BLaER1 treated with 17β-estradiol and CSF1 and Interleukin-3, amounts not matched to agents 10 nM and 100 nM (cell line): Measurements from ENCODE around the gene RAF1.

Experiments
- H3K27ac ChIP-seq, 11 experiments: shearing (Covaris generic); formaldehyde crosslinking; 2 replicates each; pipeline ENCODE4 v1.8.1; 2022
- H3K27me3 ChIP-seq, 11 experiments: shearing (Covaris generic); formaldehyde crosslinking; 2 replicates each; pipeline ENCODE4 v1.8.1; 2022
- H3K36me3 ChIP-seq, 11 experiments: shearing (Covaris generic); formaldehyde crosslinking; 2 replicates each; pipeline ENCODE4 v1.8.1; 2022
- H3K4me1 ChIP-seq, 10 experiments: shearing (Covaris generic); formaldehyde crosslinking; 2 replicates each; pipeline ENCODE4 v1.8.1; 2022
- H3K4me2 ChIP-seq, 11 experiments: shearing (Covaris generic); formaldehyde crosslinking; 2 replicates each; pipeline ENCODE4 v1.8.1; 2022
- H3K4me3 ChIP-seq, 10 experiments: shearing (Covaris generic); formaldehyde crosslinking; 2 replicates each; pipeline ENCODE4 v1.8.1; 2022
- H3K9ac ChIP-seq, 11 experiments: shearing (Covaris generic); formaldehyde crosslinking; 2 replicates each; pipeline ENCODE4 v1.8.1; 2022
- H3K9me3 ChIP-seq, 11 experiments: shearing (Covaris generic); formaldehyde crosslinking; replicated peaks in 1 of 11; 2 replicates each; pipeline ENCODE4 v1.8.1; 2022
- H4K20me1 ChIP-seq, 11 experiments: shearing (Covaris generic); formaldehyde crosslinking; 2 replicates each; pipeline ENCODE4 v1.8.1; 2022
- Cebpa-rat ChIP-seq, 11 experiments: shearing (Covaris generic); IDR thresholded peaks; 2 replicates each; pipeline ENCODE4 v1.8.1; 2022

Gene RAF1

DNA sequence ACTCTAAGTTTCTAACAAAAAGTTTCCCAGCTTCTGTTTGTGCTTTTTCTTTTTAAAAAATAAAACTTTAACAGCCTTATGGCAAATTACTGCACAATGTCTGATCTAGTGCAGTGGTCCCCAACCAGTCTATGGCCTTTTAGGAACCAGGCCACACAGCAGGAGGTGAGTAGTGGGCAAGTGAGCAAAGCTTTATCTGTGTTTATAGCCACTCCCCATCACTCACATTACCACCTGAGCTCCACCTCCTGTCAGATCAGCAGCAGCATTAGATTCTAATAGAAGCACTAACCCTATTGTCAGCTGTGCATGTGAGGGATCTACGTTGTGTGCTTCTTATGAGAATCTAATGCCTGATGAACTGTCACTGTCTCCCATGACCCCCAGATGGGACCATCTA, 101.5 kb downstream of the RAF1 start:
- Histone ChIP-seq H3K27me3 (no peaks in the 10 kb centered on the region), H3K4me3 (no peak overlapping the region), H4K20me1 (peaks cover 50 to 100% (median 87%) of the 10 kb centered on the region in 11 experiments; a peak in 21 of 22 replicates), H3K9ac (no peak overlapping the region), H3K36me3 (peaks cover 18 to 38% (median 32%) of the 10 kb centered on the region in 11 experiments), H3K4me2 (no peak overlapping the region), H3K9me3 (peaks cover 18 to 31% (median 27%) of the 10 kb centered on the region in 11 experiments), H3K27ac (no peak overlapping the region), H3K4me1 (peaks cover 36 to 48% (median 41%) of the 10 kb centered on the region in 10 experiments)
- no peak for TF ChIP-seq Cebpa-rat (IDR thresholded peaks at IDR 0.05)

DNA sequence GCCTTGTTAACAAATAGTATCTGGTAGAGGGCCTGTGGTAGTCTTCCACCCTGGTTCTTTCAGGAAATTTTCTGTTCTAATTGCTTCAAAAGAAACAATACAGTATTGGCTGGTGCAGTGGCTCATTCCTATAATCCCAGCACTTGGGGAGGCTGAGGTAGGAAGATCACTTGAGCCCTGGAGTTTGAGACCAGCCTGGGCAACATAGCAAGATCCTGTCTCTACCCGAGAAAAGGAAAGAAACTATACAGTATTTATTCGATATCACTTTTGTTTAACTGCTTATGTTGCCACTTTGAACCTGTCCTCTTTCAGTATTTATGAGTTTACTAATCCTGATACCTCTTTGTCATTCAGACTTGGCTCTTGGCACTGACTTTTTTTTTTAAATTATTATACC, 102.5 kb downstream of the RAF1 start:
- peaks cover 50 to 93% (median 80%) of the 10 kb centered on the region in 11 experiments; a peak in 21 of 22 replicates for H4K20me1 ChIP-seq
- H3K4me2 ChIP-seq = peak overlapping the region in 9 of 11 experiments; percentile 79 to 98 (median 90); a peak in 18 of 22 replicates
- TF ChIP-seq Cebpa-rat (IDR thresholded peaks at IDR 0.05) = no peak
- H3K4me3 ChIP-seq = no peak overlapping the region
- H3K4me1 ChIP-seq = peaks cover 37 to 48% (median 41%) of the 10 kb centered on the region in 10 experiments
- peaks cover 9 to 28% (median 21%) of the 10 kb centered on the region in 11 experiments for H3K36me3 ChIP-seq
- peak overlapping the region in 1 of 11 experiments; percentile 7; a peak in 2 of 22 replicates for H3K9ac ChIP-seq
- peaks cover 11 to 20% (median 18%) of the 10 kb centered on the region in 11 experiments for H3K9me3 ChIP-seq
- peak overlapping the region in 4 of 11 experiments; percentile 26 to 57 (median 48); a peak in 6 of 22 replicates for H3K27ac ChIP-seq
- H3K27me3 ChIP-seq = no peaks in the 10 kb centered on the region

DNA sequence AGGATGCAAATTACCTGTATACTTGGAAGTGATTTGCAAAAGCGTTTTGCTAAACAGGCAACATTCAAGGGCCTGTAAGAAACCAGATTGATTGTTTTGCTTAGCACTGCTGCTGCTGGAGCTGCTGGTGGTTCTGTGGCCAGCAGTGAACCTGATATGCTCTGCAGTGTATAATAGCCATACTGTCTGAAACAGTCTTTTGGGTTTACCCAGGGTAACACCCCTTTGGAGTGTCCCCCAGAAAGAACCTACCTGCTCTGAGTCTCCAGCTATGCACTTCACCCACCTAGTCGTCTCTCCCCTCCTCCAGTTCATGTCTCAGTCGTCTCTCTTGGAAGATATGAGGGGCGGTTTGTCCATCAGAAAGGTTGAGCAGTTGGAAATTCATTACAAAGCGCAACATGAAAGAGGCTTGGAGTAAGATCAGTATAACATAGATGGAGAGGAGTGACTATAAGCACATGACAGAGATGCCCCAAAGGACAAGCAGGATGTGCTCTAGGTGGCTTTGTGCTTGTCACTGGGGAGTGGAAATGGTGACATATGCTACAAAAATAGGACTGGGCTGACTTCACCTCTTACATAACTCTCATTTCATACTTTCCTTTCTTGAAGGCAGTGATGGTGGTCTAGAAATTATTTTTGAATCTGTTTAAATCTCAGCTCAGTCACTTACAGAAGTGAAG, 103.3 kb downstream of the RAF1 start:
- Histone ChIP-seq H3K27me3 (peaks cover 0 to 3% (median 0%) of the 10 kb centered on the region in 11 experiments; a peak in 3 of 22 replicates), H3K27ac (peak overlapping the region in 5 of 11 experiments; percentile 26 to 63 (median 51); a peak in 8 of 22 replicates), H3K36me3 (peaks cover 1 to 20% (median 14%) of the 10 kb centered on the region in 11 experiments), H3K4me3 (no peak overlapping the region), H3K4me1 (peaks cover 44 to 53% (median 47%) of the 10 kb centered on the region in 10 experiments), H4K20me1 (peaks cover 50 to 85% (median 76%) of the 10 kb centered on the region in 11 experiments; a peak in 21 of 22 replicates), H3K4me2 (peak overlapping the region; percentile 79 to 98 (median 90)), H3K9ac (peak overlapping the region in 7 of 11 experiments; percentile 2 to 59 (median 22); a peak in 8 of 22 replicates), H3K9me3 (peaks cover 4 to 13% (median 11%) of the 10 kb centered on the region in 11 experiments)
- TF ChIP-seq Cebpa-rat (IDR thresholded peaks at IDR 0.05) = no peak

DNA sequence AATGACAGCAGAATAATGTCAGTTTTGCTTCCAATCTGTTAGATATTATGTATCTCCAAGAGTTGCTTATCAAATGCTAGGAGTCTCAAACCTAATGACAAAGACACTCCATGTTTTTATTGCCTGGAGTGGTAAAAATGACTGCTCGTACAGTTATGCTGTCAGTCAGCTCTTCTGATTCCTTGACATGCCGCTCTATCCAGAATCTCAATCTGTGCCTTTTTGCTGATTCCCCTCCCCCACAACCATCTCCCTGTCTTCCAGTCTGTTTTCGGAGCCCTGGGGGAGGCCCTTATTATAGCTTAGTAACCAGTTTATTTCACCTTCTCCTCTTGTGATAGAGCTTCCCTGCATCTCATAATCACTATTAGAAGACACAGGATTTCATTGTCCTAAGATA, 104.4 kb downstream of the RAF1 start:
- Histone ChIP-seq H3K9me3 (peaks cover 0 to 2% (median 0%) of the 10 kb centered on the region in 11 experiments; a peak in 3 of 22 replicates), H3K36me3 (peaks cover 0 to 9% (median 4%) of the 10 kb centered on the region in 11 experiments; a peak in 4 of 22 replicates), H3K4me1 (peaks cover 46 to 56% (median 50%) of the 10 kb centered on the region in 10 experiments), H3K4me2 (peak overlapping the region; percentile 79 to 98 (median 90)), H3K27ac (0 out of 22 replicates have a peak overlapping the region, but pooled peaks of 1 of the 11 experiments have one; percentile 51), H3K27me3 (peaks cover 0 to 11% (median 3%) of the 10 kb centered on the region in 11 experiments; a peak in 9 of 22 replicates), H3K4me3 (no peak overlapping the region), H3K9ac (peak overlapping the region in 1 of 11 experiments; percentile 42; a peak in 2 of 22 replicates), H4K20me1 (peaks cover 50 to 74% (median 64%) of the 10 kb centered on the region in 11 experiments; a peak in 21 of 22 replicates)
- TF ChIP-seq Cebpa-rat (IDR thresholded peaks at IDR 0.05) = no peak

DNA sequence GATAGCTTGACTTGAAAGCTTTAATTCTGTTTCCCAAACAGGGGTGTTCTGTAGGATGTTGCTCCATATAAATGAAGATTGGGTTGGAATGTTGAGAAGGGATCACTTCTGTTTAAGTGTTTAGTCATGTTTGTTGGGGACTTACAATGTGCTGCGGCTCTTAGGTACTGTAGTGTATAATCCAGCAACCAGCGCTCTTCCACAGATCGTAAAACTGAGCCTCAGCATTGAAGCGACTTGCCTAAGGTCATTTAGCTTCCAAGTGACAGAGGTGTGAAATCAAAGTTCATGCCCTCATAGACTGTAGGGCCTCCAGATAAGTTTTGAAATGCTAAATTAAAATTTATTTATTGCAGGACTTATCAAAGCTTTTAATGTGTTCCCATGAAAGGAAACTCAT, 105.2 kb downstream of the RAF1 start:
- Histone ChIP-seq H3K27ac (peak overlapping the region in 6 of 11 experiments; percentile 59 to 94 (median 88); a peak in 6 of 22 replicates), H3K9ac (peak overlapping the region; percentile 87 to 97 (median 91); a peak in 19 of 22 replicates), H3K9me3 (no peaks in the 10 kb centered on the region), H3K27me3 (peaks cover 0 to 19% (median 10%) of the 10 kb centered on the region in 11 experiments; a peak in 18 of 22 replicates), H3K4me3 (peak overlapping the region in 9 of 10 experiments; percentile 72 to 94 (median 82); a peak in 13 of 20 replicates), H3K4me2 (peak overlapping the region; percentile 79 to 98 (median 90)), H3K4me1 (peaks cover 46 to 59% (median 52%) of the 10 kb centered on the region in 10 experiments), H4K20me1 (peaks cover 50 to 67% (median 60%) of the 10 kb centered on the region in 11 experiments; a peak in 21 of 22 replicates), H3K36me3 (0 out of 22 replicates have a peak, but pooled peaks cover 0 to 9% (median 0%) of the 10 kb centered on the region in 11 experiments)
- TF ChIP-seq Cebpa-rat (IDR thresholded peaks at IDR 0.05) = no peak

DNA sequence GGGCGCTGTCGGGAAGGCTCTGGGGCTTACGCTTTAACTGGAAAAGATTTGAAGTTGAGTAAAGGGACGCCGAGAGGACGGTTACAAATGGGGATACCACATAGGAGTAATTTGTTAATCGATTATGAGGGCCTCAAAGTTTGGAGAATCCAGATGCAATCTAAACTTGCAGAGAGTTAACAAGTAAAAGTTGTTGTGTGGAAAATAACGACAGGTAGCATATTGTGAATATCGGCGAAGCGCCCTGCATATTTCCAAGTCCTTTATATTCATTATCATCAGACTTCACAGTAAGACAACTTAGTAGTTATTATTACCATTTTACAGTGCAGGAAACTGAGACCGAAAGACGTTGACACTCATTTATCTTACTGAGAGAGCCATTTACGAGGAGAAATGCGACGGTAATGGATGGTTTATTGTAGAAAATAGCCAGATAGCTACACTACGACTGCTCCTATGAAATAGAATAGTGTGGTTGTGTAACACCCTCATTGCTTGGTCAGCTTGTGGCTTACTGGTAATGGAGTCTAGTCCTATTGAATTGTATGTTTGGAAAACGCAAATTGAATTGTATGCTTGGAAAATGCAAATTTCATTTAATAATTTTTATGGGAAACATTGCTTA, 106.3 kb downstream of the RAF1 start:
- Histone ChIP-seq H3K9me3 (no peaks in the 10 kb centered on the region), H3K27ac (peak overlapping the region; percentile 59 to 94 (median 89)), H3K36me3 (0 out of 22 replicates have a peak, but pooled peaks cover 0 to 2% (median 0%) of the 10 kb centered on the region in 11 experiments), H3K4me1 (peaks cover 46 to 56% (median 52%) of the 10 kb centered on the region in 10 experiments), H3K9ac (peak overlapping the region; percentile 87 to 97 (median 91)), H4K20me1 (peaks cover 42 to 56% (median 49%) of the 10 kb centered on the region in 11 experiments; a peak in 21 of 22 replicates), H3K4me3 (peak overlapping the region; percentile 72 to 94 (median 83)), H3K27me3 (peaks cover 0 to 21% (median 11%) of the 10 kb centered on the region in 11 experiments; a peak in 18 of 22 replicates), H3K4me2 (peak overlapping the region; percentile 79 to 98 (median 90))
- TF ChIP-seq Cebpa-rat (IDR thresholded peaks at IDR 0.05) = 0 out of 22 replicates have a peak, but pooled peaks of 1 of the 11 experiments have one; percentile 10

DNA sequence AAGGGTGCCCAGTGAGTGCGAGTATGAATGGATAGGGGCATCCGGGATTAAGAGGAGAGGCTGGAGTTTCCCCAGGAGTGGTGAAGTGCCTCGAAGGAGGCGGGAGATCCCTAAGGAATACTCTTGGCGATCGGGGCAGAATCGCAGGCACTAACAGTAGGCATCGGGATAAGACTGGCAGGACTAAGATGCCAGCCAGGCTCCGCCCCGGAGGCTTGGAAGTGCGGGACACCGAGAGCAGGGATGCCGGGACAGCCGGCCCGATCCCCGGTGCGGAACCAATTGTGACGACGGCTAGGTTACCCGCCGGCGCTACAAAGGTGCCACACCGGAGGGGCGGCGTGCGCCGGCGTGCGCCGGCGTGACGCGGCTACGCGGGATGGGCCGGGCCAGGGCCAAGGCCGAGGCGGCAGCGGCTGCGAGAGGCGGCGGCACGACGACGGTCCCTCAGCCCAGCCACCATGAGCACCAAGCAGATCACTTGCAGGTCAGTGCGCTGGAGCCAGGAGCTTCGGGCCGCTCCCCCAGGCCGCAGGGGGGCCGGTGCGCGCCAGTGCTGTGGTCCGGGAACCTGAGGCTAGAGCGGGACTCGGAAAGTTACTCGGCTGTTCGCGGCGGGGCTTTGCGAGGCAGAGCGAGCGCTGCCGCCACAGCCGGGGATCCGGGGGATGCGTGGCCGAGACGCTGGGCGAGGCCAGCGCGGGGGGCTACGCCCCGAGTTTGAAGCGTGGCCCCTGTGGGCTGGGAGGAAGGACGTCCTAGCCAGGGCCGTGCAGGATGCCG, 107.0 kb downstream of the RAF1 start, which contains the start of gene MKRN2:
TSS of gene MKRN2 (plus strand) at position 398 of the 783 bp plus-strand sequence. CDS start at position 462, 64 bp downstream.
- Histone ChIP-seq H3K36me3 (no peaks in the 10 kb centered on the region), H4K20me1 (peaks cover 34 to 49% (median 42%) of the 10 kb centered on the region in 11 experiments; a peak in 21 of 22 replicates), H3K4me1 (peaks cover 43 to 54% (median 48%) of the 10 kb centered on the region in 10 experiments), H3K27me3 (peaks cover 0 to 21% (median 11%) of the 10 kb centered on the region in 11 experiments; a peak in 18 of 22 replicates), H3K4me3 (peak within 1 kb of the TSS; percentile 72 to 94 (median 83)), H3K4me2 (peak within 1 kb of the TSS; percentile 79 to 98 (median 90)), H3K9ac (peak within 1 kb of the TSS; percentile 87 to 97 (median 91)), H3K9me3 (no peaks in the 10 kb centered on the region), H3K27ac (peak within 1 kb of the TSS; percentile 59 to 94 (median 89))
- no peak for TF ChIP-seq Cebpa-rat (IDR thresholded peaks at IDR 0.05)
